Pancreas (tissue), 10 donors: ENCODE data around the gene EPB41L5. TPM values are rescaled to one million over a fixed set of nuclear protein-coding genes. Genes with fewer than 3 reads are reported as not detected.
A peak's percentile ranks its signal among the peaks of the same experiment; 100 is the strongest.

Experiments used
- ATAC-seq, 4 donors: fragments of 200-7000 bp; cut with Tn5 transposase; one replicate each; pipeline versions ENCODE4 v1.8.0 to v1.9.1; 2020; ENCODE audit warnings: mild to moderate bottlenecking in 4 of 4, moderate library complexity in 4 of 4
- DNase-seq, 6 donors: peaks; one replicate each; pipeline ENCODE4 v3.0.0-alpha.2; 2020
- FAIRE-seq: peaks from 2 replicates; lab custom pipeline; 2012; peaks lifted over from hg19 to GRCh38; lab: Jason Lieb, UNC
- H3K27ac ChIP-seq, 4 donors: fragments of 200-600 bp; sonication (generic); 1 replicate in 3 of 4; 2 replicates in 1 of 4; pipeline versions ENCODE4 v1.5.0 to v1.8.0; 2020
- H3K27me3 ChIP-seq, 4 donors: fragments of 200-600 bp; one replicate each; pipeline ENCODE4 v1.8.0; 2021
- H3K36me3 ChIP-seq, 3 donors: fragments of 200-600 bp; sonication (generic) in 1 of 3; one replicate each; pipeline versions ENCODE4 v1.5.0 to v1.8.0; 2020 to 2021
- H3K4me1 ChIP-seq, 3 donors: fragments of 200-600 bp; one replicate each; pipeline ENCODE4 v1.8.0; 2021
- H3K4me3 ChIP-seq, 4 donors: fragments of 200-600 bp; sonication (generic) in 2 of 4; one replicate each; pipeline versions ENCODE4 v1.5.0 to v1.8.0; 2020 to 2021
- H3K9me3 ChIP-seq, 4 donors: fragments of 200-600 bp; one replicate each; pipeline ENCODE4 v1.8.0; 2021
- WGBS, 2 donors: extraction: QIAGEN DNeasy Blood & Tissue Kit; methylation state at CpG; one replicate each; pipeline ENCODE4 v1.1.7; 2013; 5-methylcytosine and 5-hydroxymethylcytosine counted together
- intact Hi-C, 3 donors: fragments of 100-400 bp; cut with DNase I; formaldehyde crosslinking; loops; one replicate each; pipeline versions ENCODE4 v1.11.1 to v1.14.2; 2022
- polyA plus RNA-seq, 2 donors: library from polyadenylated mRNA; stranded (reverse); fragments of 200-250 nt; gene quantifications; one replicate each; pipeline ENCODE4 v1.2.3, GENCODE V29; 2013
- total RNA-seq, 6 donors: library from RNA; stranded (reverse); fragmentation: NEBNext Ultra II Directional in 4 of 6; extraction: Animal tissue kit (Norgen Biotek cat#: 25700) in 4 of 6; gene quantifications; one replicate each; pipeline versions ENCODE4 v1.2.1 to v1.2.4, GENCODE V29; 2021 to 2023
- TF ChIP-seq, protein P1 (sequence below), 4 donors: fragments of 200-600 bp; sonication (generic) in 3 of 4; IDR thresholded peaks; one replicate each; pipeline versions ENCODE4 v1.5.0 to v1.8.0; 2021; ENCODE audit warnings: antibody characterized with exemption in 4 of 4
- donor health status: healthy with polysubstance abuse.
- donor health status: DM: no; HTN: no; CAD: no; lungs with moderate emphysema.
- donor health status: DM: no; HTN: no; CAD: no.
- donor health status: control.
- donor health status: control.
- donor health status: Bipolar disorder and iron deficiency.
- donor health status: DM: yes; HTN: yes; CAD: no.
- donor health status: DM: no; HTN: no; CAD: no.
- donor health status: DM: no; HTN: no; CAD: no.
- donor health status: DM: yes; HTN: yes; CAD: no.

Gene EPB41L5
- total and polyA plus RNA-seq, 8 donors = 7.3 to 23.8 (median 20.5) TPM

DNA sequence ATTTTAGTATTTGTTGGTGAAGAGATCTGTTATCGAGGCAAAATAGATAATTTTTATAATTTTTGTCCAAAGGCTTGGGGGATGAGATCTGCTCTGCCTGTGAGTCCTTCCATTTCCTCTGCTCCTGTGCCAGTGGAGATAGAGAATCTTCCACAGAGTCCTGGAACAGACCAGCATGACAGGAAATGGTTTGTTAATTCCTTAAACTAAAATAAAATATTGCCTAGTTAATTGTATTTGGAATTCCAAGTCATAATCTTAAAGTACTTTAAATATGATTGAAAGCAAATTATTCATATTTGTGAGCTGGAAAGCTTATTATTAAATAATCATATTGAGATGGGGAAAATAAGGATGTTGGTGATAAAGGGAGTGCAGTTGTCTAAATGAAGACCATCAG is 87.8 kb downstream of the EPB41L5 start:
- H3K27me3 ChIP-seq = no peaks in the 10 kb centered on the region
- H3K4me3 ChIP-seq = no peak overlapping the region
- H3K36me3 ChIP-seq = peaks cover 0 to 30% (median 0%) of the 10 kb centered on the region in 3 donors
- H3K9me3 ChIP-seq = no peaks in the 10 kb centered on the region
- no peak for FAIRE-seq
- DNase-seq = no peak
- WGBS, 2 donors = 91 to 92% methylated on average over 1 of the region's 1 CpG
- no peak overlapping the region for H3K27ac ChIP-seq
- ATAC-seq = no peak
- H3K4me1 ChIP-seq = no peaks in the 10 kb centered on the region
- TF ChIP-seq, protein P1, sequence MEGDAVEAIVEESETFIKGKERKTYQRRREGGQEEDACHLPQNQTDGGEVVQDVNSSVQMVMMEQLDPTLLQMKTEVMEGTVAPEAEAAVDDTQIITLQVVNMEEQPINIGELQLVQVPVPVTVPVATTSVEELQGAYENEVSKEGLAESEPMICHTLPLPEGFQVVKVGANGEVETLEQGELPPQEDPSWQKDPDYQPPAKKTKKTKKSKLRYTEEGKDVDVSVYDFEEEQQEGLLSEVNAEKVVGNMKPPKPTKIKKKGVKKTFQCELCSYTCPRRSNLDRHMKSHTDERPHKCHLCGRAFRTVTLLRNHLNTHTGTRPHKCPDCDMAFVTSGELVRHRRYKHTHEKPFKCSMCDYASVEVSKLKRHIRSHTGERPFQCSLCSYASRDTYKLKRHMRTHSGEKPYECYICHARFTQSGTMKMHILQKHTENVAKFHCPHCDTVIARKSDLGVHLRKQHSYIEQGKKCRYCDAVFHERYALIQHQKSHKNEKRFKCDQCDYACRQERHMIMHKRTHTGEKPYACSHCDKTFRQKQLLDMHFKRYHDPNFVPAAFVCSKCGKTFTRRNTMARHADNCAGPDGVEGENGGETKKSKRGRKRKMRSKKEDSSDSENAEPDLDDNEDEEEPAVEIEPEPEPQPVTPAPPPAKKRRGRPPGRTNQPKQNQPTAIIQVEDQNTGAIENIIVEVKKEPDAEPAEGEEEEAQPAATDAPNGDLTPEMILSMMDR (IDR thresholded peaks at IDR 0.05) = no peak
- intact Hi-C loops = no loop called here

DNA sequence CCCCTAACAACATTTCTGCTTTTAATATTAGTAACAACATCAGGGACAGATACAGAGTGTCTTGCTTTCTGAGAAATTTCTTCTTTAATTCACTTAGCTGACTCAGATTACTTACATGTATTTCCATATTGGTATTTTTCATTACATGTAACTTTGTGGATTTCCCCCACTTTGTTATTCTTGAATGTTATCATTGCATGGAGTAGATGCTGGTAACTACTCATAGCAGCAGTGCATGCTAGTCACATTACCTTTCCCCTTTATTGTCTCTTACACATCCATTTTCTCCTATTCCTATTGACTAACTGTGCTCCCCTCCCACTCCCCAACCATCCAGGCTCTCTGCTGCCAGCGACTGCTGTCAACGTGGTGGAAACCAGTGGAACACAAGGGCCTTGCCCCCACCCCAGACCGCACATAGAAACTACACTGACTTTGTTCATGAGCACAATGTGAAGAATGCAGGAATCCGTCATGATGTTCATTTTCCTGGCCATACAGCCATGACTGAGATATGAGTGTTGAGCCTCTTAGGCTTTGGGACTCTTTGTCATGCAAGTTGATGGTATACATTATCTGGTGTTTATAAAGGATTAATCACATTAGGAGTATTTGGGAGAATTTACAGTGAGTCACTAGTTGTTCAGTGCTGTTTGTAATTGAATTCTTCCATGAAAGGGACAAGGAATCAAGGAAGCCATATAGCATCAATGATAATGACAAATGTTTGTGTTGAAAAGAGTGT is 91.0 kb downstream of the EPB41L5 start:
- intact Hi-C loops = no loop called here
- WGBS, 2 donors = 93 to 94% methylated on average over 4 of the region's 4 CpGs
- no peak for FAIRE-seq
- Histone ChIP-seq H3K36me3 (peaks cover 0 to 22% (median 0%) of the 10 kb centered on the region in 3 donors), H3K27ac (no peak overlapping the region), H3K4me1 (peaks cover 4 to 13% (median 8%) of the 10 kb centered on the region in 3 donors), H3K4me3 (no peak overlapping the region), H3K27me3 (no peaks in the 10 kb centered on the region), H3K9me3 (no peaks in the 10 kb centered on the region)
- TF ChIP-seq, protein P1 (IDR thresholded peaks at IDR 0.05) = no peak
- no peak for DNase-seq
- ATAC-seq = no peak

DNA sequence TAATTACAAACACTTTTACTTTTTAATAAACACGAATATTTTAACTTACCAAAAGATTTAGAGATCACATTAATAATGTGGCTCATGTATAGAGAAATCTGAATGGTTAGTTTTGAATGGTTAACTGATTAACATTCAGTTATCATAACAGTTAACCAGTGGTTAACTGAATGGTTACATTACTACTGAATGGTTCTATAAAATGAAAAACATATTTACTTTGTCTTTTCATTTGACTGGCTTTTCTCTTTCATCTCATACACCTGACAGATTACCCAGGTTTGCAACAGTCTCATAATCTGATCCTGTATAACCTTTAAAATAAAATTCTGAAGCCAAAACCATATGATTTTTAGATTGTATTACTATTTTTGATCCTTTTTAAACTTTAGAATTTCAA is 91.9 kb downstream of the EPB41L5 start:
- ATAC-seq = no peak
- FAIRE-seq = peak; percentile 83
- no peak overlapping the region for H3K27ac ChIP-seq
- intact Hi-C loops = no loop called here
- H3K27me3 ChIP-seq = no peaks in the 10 kb centered on the region
- peaks cover 4 to 15% (median 10%) of the 10 kb centered on the region in 3 donors for H3K4me1 ChIP-seq
- no peaks in the 10 kb centered on the region for H3K9me3 ChIP-seq
- WGBS, 2 donors = 62 to 82% methylated on average over 1 of the region's 1 CpG
- H3K4me3 ChIP-seq = no peak overlapping the region
- TF ChIP-seq, protein P1 (IDR thresholded peaks at IDR 0.05) = no peak
- H3K36me3 ChIP-seq = peaks cover 0 to 22% (median 0%) of the 10 kb centered on the region in 3 donors
- no peak for DNase-seq

DNA sequence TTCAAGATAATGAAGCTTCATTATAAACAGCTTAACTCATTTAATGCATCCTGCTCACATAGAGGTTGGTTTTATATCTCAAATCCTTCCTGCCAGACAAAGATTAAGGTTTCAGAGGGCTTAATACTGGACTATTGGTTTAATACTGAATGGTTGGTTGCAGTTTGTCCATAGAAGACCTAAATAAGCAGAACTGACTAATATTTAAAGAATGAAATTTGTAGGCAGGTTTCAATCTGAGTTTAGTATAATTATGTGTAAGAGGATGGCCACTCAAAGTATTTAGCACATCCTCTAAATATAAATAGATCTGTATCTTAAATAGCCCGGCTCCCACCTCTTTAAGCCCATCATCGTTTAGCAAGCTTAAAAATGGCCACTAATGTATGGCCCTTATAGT is 92.5 kb downstream of the EPB41L5 start:
- intact Hi-C loops = no loop called here
- no peak overlapping the region for H3K4me3 ChIP-seq
- ATAC-seq (no peak), DNase-seq (no peak), FAIRE-seq (no peak)
- peaks cover 4 to 15% (median 10%) of the 10 kb centered on the region in 3 donors for H3K4me1 ChIP-seq
- no peaks in the 10 kb centered on the region for H3K27me3 ChIP-seq
- 93 to 94% methylated on average over 2 of the region's 2 CpGs for WGBS, 2 donors
- TF ChIP-seq, protein P1 (IDR thresholded peaks at IDR 0.05) = no peak
- peaks cover 0 to 22% (median 0%) of the 10 kb centered on the region in 3 donors for H3K36me3 ChIP-seq
- H3K27ac ChIP-seq = no peak overlapping the region
- H3K9me3 ChIP-seq = no peaks in the 10 kb centered on the region

DNA sequence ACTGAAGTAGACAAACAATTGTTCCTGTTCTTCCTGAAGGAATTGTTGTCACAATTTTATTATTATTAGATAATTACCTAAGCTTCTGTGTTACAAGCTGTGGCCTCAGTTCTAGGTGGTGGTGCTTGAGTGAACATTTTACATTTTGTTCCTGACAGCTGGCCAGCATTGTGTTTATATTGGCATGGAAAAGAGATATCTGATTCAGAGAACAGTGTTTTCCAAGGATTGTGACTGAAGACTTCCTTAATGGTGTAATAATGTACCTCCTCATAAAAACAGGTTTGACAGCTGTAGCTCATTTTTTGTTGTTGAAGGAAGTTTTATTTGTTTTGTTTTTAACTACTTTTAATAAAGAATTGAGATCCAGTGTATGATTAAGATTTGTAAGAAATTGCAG is 95.2 kb downstream of the EPB41L5 start:
- no peak overlapping the region for H3K27ac ChIP-seq
- no peaks in the 10 kb centered on the region for H3K27me3 ChIP-seq
- H3K4me1 ChIP-seq = peaks cover 4 to 15% (median 10%) of the 10 kb centered on the region in 3 donors
- intact Hi-C loops = no loop called here
- no peaks in the 10 kb centered on the region for H3K9me3 ChIP-seq
- no peak overlapping the region for H3K4me3 ChIP-seq
- DNase-seq (peak in 3 of 6 donors; percentile 40 to 62 (median 45)), FAIRE-seq (peak; percentile 87), ATAC-seq (peak; percentile 93 to 97 (median 95))
- peaks cover 0 to 11% (median 0%) of the 10 kb centered on the region in 3 donors for H3K36me3 ChIP-seq
- TF ChIP-seq, protein P1 (IDR thresholded peaks at IDR 0.05) = no peak
